Cardiac muscle cell (in vitro differentiated cells and primary cell): ENCODE data around the gene PRDX2. TPM values are rescaled to one million over a fixed set of nuclear protein-coding genes. Genes with fewer than 3 reads are reported as not detected.

Source experiments
- DNase-seq, 2 donors: peaks; one replicate each; pipeline versions ENCODE4 v3.0.0 to v3.0.0-alpha.2; 2010 to 2017; ENCODE audit warnings: low read depth in 1 of 2, low spot score in 1 of 2
- H3K27ac ChIP-seq: fragments of 200-600 bp; sonication (generic); 2 replicates; pipeline ENCODE4 v1.5.1; 2016
- H3K27me3 ChIP-seq: fragments of 200-600 bp; sonication (generic); 2 replicates; pipeline ENCODE4 v1.6.0; 2016; ENCODE audit warnings: control low read depth
- H3K36me3 ChIP-seq: fragments of 200-600 bp; sonication (generic); 2 replicates; pipeline ENCODE4 v1.5.1; 2016; ENCODE audit warnings: control low read depth
- H3K4me1 ChIP-seq: fragments of 200-600 bp; sonication (generic); 2 replicates; pipeline ENCODE4 v1.8.1; 2017; ENCODE audit warnings: low read depth, mild to moderate bottlenecking, mixed run types
- H3K4me3 ChIP-seq: fragments of 200-600 bp; sonication (generic); 2 replicates; pipeline ENCODE4 v1.5.1; 2016; ENCODE audit warnings: mild to moderate bottlenecking
- H3K9me3 ChIP-seq: fragments of 200-600 bp; sonication (generic); 2 replicates; pipeline ENCODE4 v1.5.1; 2017; ENCODE audit warnings: low read depth, mild to moderate bottlenecking, control low read depth
- polyA plus RNA-seq: library from polyadenylated mRNA; unstranded; fragments of >200 nt; fragmentation: Nextera tagmentation; extraction: Ambion mirVana; gene quantifications from 2 replicates; pipeline ENCODE4 v1.2.1, GENCODE V29; 2016
- total RNA-seq: library from RNA; depleted of rRNA; stranded (reverse); fragments of >200 nt; gene quantifications from 2 replicates; pipeline ENCODE4 v1.2.3, GENCODE V29; 2016
- TF ChIP-seq, protein P1 (sequence below): IDR thresholded peaks from 2 replicates; pipeline ENCODE4 v1.5.1; 2012; ENCODE audit warnings: low read depth, mild to moderate bottlenecking, low read length

PRDX2 gene
- total and polyA plus RNA-seq, 2 experiments from 2014 or later: 1,316 to 1,719 TPM

DNA sequence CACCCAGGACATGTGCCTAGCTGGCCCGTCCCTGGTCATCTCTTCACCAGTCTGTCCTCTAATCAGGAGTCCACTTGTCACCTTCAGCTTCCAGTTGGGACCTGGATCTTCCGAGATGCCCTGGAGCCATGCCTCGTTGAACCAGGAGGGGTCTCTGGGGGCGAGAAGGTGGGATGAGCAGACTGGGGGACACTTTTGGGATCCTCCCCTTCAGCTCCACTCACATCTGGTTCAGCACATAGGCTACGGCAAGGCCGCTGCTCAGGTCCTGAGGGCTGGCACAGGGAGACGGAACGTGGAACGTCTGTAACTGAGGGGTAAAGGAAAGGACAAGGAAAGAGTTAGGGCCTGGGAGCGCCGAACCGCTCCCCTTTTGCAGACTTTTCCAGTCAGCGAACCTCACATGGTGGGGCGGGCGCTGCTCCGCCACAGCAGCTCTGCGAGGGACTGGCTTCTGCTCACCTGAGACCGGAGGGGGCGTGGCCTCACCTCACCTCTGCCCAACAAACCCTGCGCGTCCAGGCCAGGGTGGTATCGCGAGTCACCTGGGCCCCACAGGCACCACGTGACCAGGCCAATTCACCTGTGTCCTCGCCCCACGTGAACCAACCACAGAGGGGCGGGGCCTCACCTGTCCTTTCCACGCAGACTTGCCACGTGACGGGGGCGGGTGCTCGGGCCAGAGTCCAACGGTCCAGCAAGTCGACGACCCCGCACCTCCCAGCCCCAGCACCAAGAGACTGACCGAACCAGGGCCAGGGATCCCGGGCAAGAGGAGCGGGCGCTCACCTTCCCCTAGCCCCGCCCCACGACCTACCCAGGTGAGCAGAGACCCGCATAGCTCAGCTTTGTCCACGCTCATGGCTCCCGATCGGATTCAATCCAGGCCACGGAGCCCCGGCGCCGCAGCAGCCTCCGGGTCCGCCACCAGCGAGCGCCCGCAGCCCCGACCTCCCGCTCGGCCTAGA, 26.7 kb downstream of the PRDX2 start, which contains the start of gene HOOK2:
HOOK2 (minus strand) TSS at position 965 of the 968 bp plus-strand sequence; CDS start at position 862, 103 bp downstream.
- H3K4me1 ChIP-seq: no peaks in the 10 kb centered on the region
- no peaks in the 10 kb centered on the region for H3K36me3 ChIP-seq
- no peak for DNase-seq

DNA sequence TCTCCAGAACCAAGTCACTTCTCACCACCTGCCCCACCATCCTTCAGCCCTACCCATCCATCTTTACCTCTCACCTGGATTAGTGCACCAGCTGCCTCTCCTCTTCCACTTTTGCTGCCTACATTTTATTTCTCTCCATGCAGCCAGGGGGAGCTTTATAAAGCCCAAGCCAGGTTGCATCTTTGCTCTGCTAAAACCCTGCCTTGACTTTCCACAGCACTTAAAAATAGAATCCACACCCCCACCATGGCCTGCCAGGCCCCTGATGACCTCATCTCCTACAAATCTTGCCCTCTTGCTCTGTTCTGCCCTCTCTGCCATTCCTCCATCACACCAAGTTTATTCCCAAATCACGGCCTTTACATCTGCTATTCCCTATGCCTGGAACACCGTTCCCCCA, 28.0 kb downstream of the PRDX2 start:
- H3K9me3 ChIP-seq: no peaks in the 10 kb centered on the region

More for the DNA sequence above, 26.7 kb downstream of the PRDX2 start, which contains the start of gene HOOK2:
- H3K9me3 ChIP-seq: no peaks in the 10 kb centered on the region
- no peaks in the 10 kb centered on the region for H3K27me3 ChIP-seq
- H3K4me3 ChIP-seq: peak within 1 kb of the TSS; percentile 59
- no peak within 1 kb of the TSS for H3K27ac ChIP-seq
- TF ChIP-seq, protein P1, sequence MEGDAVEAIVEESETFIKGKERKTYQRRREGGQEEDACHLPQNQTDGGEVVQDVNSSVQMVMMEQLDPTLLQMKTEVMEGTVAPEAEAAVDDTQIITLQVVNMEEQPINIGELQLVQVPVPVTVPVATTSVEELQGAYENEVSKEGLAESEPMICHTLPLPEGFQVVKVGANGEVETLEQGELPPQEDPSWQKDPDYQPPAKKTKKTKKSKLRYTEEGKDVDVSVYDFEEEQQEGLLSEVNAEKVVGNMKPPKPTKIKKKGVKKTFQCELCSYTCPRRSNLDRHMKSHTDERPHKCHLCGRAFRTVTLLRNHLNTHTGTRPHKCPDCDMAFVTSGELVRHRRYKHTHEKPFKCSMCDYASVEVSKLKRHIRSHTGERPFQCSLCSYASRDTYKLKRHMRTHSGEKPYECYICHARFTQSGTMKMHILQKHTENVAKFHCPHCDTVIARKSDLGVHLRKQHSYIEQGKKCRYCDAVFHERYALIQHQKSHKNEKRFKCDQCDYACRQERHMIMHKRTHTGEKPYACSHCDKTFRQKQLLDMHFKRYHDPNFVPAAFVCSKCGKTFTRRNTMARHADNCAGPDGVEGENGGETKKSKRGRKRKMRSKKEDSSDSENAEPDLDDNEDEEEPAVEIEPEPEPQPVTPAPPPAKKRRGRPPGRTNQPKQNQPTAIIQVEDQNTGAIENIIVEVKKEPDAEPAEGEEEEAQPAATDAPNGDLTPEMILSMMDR: no peak

GRCh38 chr19:12772323-12772722, 29.3 kb downstream of the PRDX2 start:
- H3K4me3 ChIP-seq: no peak overlapping the region
- H3K27ac ChIP-seq: no peak overlapping the region
- no peaks in the 10 kb centered on the region for H3K36me3 ChIP-seq
- no peaks in the 10 kb centered on the region for H3K27me3 ChIP-seq
- no peaks in the 10 kb centered on the region for H3K4me1 ChIP-seq
- H3K9me3 ChIP-seq: no peaks in the 10 kb centered on the region
- TF ChIP-seq, protein P1: no peak
- no peak for DNase-seq

More for the DNA sequence above, 28.0 kb downstream of the PRDX2 start:
- H3K4me3 ChIP-seq: no peak overlapping the region
- H3K27me3 ChIP-seq: no peaks in the 10 kb centered on the region
- H3K4me1 ChIP-seq: no peaks in the 10 kb centered on the region
- TF ChIP-seq, protein P1: peak; percentile 31
- H3K27ac ChIP-seq: no peak overlapping the region
- no peak for DNase-seq
- no peaks in the 10 kb centered on the region for H3K36me3 ChIP-seq

DNA sequence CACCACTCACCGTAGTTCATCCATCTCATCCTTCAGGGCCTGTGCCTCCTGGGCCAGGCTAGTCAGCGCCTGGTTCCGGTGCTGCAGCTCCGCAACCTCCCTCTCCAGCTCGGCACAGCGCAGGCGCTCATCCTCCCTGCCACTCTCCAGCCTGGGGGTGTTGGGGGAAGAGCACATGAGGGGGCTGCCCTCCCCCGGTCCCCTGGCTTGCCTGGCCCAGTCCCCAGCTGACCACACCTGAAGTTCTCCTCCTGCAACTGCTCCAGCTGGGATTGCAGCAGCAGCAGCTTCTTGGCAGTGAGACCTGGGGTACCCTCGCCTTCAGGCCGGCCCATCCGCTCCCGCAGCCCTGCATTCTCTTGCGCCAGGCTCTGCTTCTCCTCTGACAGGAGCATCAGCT, 30.7 kb downstream of the PRDX2 start:
- TF ChIP-seq, protein P1: no peak
- Histone ChIP-seq H3K4me1 (no peaks in the 10 kb centered on the region), H3K4me3 (no peak overlapping the region)

DNA sequence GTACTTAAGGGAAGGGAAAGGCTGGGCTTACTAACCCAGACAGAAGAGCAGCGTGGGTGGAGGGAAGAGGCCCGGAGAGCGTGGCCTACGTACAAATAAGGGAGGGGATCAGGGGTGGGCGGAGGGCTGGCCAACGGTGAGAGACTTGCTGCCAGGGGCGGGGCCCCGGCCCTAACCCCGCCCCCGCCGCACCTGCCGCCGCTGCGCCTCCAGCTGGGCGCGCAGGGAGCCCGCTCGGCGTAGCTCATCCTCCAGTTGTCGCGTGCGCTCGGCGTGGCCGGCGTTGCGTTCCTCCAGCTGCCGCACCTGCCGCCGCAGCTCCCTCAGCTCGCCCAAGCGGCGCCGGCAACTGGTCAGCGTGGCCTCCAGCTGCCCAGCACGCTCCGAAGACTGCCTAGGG, 31.9 kb downstream of the PRDX2 start:
- Histone ChIP-seq H3K4me3 (no peak overlapping the region), H3K27ac (no peak overlapping the region)

More for the DNA sequence above, 30.7 kb downstream of the PRDX2 start:
- Histone ChIP-seq H3K9me3 (no peaks in the 10 kb centered on the region), H3K27ac (no peak overlapping the region), H3K36me3 (no peaks in the 10 kb centered on the region), H3K27me3 (no peaks in the 10 kb centered on the region)
- no peak for DNase-seq

More for the DNA sequence above, 31.9 kb downstream of the PRDX2 start:
- Histone ChIP-seq H3K36me3 (no peaks in the 10 kb centered on the region), H3K4me1 (no peaks in the 10 kb centered on the region), H3K27me3 (no peaks in the 10 kb centered on the region), H3K9me3 (no peaks in the 10 kb centered on the region)
- DNase-seq: peak in 1 of 2 donors; percentile 78
- TF ChIP-seq, protein P1: no peak
